ENCODE data around the gene NOLC1. TPM values are rescaled to one million over a fixed set of nuclear protein-coding genes. Genes with fewer than 3 reads are reported as not detected.

NOLC1 gene
- total and polyA plus RNA-seq, 4 donors: 21.8 to 60.9 (median 36.6) TPM

DNA sequence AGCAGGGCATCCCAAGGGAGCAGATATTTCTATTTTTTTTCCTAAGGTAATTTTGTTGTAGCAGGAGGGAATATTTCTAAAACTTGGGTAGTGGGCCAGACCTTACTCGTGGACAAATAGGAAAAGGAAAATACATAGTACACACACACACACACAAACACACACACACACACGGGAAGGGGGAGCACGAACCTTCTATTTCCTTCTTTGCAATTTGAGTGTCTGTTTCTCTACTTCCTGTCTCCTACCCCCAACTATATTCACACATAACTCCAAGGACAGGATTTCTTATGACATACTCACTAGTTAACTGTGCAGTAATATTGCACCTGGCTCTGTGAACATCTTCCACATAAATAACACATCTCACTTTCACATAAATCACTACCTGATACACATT, 36.4 kb upstream of the NOLC1 start:
- peaks cover 0 to 57% (median 37%) of the 10 kb centered on the region in 5 donors for H3K4me1 ChIP-seq (ENCODE audit: control insufficient read depth in 5 of 5, insufficient read depth in 5 of 5, low read length in 5 of 5)
- TF ChIP-seq, protein P1, sequence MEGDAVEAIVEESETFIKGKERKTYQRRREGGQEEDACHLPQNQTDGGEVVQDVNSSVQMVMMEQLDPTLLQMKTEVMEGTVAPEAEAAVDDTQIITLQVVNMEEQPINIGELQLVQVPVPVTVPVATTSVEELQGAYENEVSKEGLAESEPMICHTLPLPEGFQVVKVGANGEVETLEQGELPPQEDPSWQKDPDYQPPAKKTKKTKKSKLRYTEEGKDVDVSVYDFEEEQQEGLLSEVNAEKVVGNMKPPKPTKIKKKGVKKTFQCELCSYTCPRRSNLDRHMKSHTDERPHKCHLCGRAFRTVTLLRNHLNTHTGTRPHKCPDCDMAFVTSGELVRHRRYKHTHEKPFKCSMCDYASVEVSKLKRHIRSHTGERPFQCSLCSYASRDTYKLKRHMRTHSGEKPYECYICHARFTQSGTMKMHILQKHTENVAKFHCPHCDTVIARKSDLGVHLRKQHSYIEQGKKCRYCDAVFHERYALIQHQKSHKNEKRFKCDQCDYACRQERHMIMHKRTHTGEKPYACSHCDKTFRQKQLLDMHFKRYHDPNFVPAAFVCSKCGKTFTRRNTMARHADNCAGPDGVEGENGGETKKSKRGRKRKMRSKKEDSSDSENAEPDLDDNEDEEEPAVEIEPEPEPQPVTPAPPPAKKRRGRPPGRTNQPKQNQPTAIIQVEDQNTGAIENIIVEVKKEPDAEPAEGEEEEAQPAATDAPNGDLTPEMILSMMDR (IDR thresholded peaks at IDR 0.05; ENCODE audit: control extremely low read depth, extremely low read depth): no peak
- peaks cover 0 to 12% (median 8%) of the 10 kb centered on the region in 4 donors for H3K36me3 ChIP-seq (ENCODE audit: control insufficient read depth in 4 of 4, insufficient read depth in 4 of 4, low read length in 4 of 4)
- peak overlapping the region in 1 of 2 donors; percentile 53 for H3K9ac ChIP-seq (ENCODE audit: insufficient read depth in 1 of 2, low read length in 2 of 2)
- DNase-seq: peak in 2 of 3 donors; percentile 12 to 47
- no peak overlapping the region for H3K4me3 ChIP-seq
- no peak for ATAC-seq (ENCODE audit: insufficient read depth, low FRiP score)
- H3K27ac ChIP-seq (ENCODE audit: low read depth in 1 of 2, low read length in 1 of 2): peak overlapping the region; percentile 4 to 87
- no peaks in the 10 kb centered on the region for H3K27me3 ChIP-seq (ENCODE audit: control insufficient read depth in 3 of 3, insufficient read depth in 3 of 3, low read length in 2 of 3)
- H3K9me3 ChIP-seq (ENCODE audit: control insufficient read depth in 4 of 4, insufficient read depth in 3 of 4, low read length in 3 of 4): no peaks in the 10 kb centered on the region
- 0 to 1% methylated on average over 3 of the region's 3 CpGs for WGBS, 2 donors

DNA sequence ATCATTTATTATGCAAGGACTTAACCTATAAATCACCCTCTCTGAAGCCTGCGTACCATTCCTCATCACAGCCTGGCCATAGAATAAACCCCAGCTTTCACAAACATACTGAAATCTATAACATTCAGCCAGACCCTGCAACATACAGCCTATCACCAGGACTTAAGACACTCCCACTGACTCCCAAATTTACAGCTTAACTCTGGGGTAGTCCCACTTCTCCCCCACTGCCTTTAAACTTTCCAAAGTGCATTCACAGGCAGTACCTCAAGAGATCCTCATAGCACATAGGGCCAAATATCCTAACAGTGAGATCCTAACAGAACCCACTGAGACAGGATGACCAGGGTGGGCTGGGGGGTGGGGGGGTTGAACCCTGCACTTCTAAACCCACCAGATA, 35.5 kb upstream of the NOLC1 start:
- Histone ChIP-seq H3K36me3 (ENCODE audit: control insufficient read depth in 4 of 4, insufficient read depth in 4 of 4, low read length in 4 of 4) (peaks cover 0 to 5% (median 1%) of the 10 kb centered on the region in 4 donors), H3K9me3 (ENCODE audit: control insufficient read depth in 4 of 4, insufficient read depth in 3 of 4, low read length in 3 of 4) (no peaks in the 10 kb centered on the region), H3K27ac (ENCODE audit: low read depth in 1 of 2, low read length in 1 of 2) (peak overlapping the region in 1 of 2 donors; percentile 99), H3K4me3 (no peak overlapping the region), H3K27me3 (ENCODE audit: control insufficient read depth in 3 of 3, insufficient read depth in 3 of 3, low read length in 2 of 3) (no peaks in the 10 kb centered on the region), H3K4me1 (ENCODE audit: control insufficient read depth in 5 of 5, insufficient read depth in 5 of 5, low read length in 5 of 5) (peaks cover 0 to 62% (median 37%) of the 10 kb centered on the region in 5 donors), H3K9ac (ENCODE audit: insufficient read depth in 1 of 2, low read length in 2 of 2) (peak overlapping the region in 1 of 2 donors; percentile 34)
- 71 to 83% methylated on average over 1 of the region's 1 CpG for WGBS, 2 donors
- ATAC-seq (ENCODE audit: insufficient read depth, low FRiP score) (no peak), DNase-seq (no peak)
- TF ChIP-seq, protein P1 (IDR thresholded peaks at IDR 0.05; ENCODE audit: control extremely low read depth, extremely low read depth): no peak

DNA sequence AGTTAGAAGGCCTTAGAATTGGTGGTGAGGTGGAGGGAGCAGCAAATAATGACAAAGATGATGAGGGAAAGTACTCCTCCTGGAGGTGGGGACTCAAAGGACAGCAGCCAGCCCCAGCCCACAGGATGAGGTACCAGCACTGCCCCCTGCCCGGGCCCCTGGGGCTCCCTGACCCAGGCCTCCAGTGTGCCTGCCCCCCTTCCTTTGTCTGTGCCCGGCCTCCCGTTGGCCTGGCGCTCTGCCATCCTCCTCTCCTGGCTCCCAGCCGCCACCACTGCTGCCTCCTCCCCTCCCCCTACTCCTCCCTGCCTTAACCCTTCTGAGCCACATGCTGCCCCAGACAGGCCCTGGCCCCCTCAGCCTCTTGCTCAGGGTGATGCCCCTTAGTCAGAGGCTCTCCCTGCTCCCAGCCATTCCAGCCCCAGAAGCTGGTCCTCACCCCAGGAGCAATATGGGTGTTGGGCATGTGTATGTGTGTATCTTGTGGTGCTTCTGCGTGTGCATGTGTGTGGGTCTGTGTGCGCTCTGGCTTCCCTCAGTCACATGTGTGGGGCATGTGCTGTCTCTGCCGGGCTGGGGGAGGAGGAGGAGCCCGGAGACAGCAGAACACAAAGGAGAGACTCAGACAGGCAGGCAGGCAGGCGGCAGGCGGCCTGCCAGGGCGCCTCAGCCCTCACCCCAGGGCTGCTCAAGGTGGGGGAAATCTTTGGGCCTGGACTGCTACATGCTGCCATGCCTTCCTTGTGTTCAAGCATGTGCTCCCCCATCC, 34.6 kb upstream of the NOLC1 start:
- DNase-seq: peak; percentile 95 to 96 (median 96)
- 6 to 7% methylated on average over 10 to 12 of the region's 12 CpGs for WGBS, 2 donors
- peaks cover 0 to 3% (median 0%) of the 10 kb centered on the region in 4 donors for H3K36me3 ChIP-seq (ENCODE audit: control insufficient read depth in 4 of 4, insufficient read depth in 4 of 4, low read length in 4 of 4)
- H3K27ac ChIP-seq (ENCODE audit: low read depth in 1 of 2, low read length in 1 of 2): peak overlapping the region; percentile 23 to 99
- H3K9ac ChIP-seq (ENCODE audit: insufficient read depth in 1 of 2, low read length in 2 of 2): peak overlapping the region in 1 of 2 donors; percentile 74
- no peaks in the 10 kb centered on the region for H3K9me3 ChIP-seq (ENCODE audit: control insufficient read depth in 4 of 4, insufficient read depth in 3 of 4, low read length in 3 of 4)
- H3K27me3 ChIP-seq (ENCODE audit: control insufficient read depth in 3 of 3, insufficient read depth in 3 of 3, low read length in 2 of 3): no peaks in the 10 kb centered on the region
- ATAC-seq (ENCODE audit: insufficient read depth, low FRiP score): no peak
- peaks cover 0 to 70% (median 43%) of the 10 kb centered on the region in 5 donors for H3K4me1 ChIP-seq (ENCODE audit: control insufficient read depth in 5 of 5, insufficient read depth in 5 of 5, low read length in 5 of 5)
- TF ChIP-seq, protein P1 (IDR thresholded peaks at IDR 0.05; ENCODE audit: control extremely low read depth, extremely low read depth): no peak
- peak overlapping the region; percentile 5 for H3K4me3 ChIP-seq

Data from lung (tissue), 12 donors.